ENCODE results near the gene SNX30.

SNX30 gene

GRCh38 chr9:112811518-112811917 lies 61.0 kb downstream of the SNX30 start:
- no peak for DNase-seq (ENCODE audit: low read depth, low spot score)
- in situ Hi-C loops (cut with HindIII; ENCODE audit: low sequenced_read_pairs): no loop called here
- H3K4me3 ChIP-seq (ENCODE audit: low read depth, low read length): no peak overlapping the region
- TF ChIP-seq, protein P1, sequence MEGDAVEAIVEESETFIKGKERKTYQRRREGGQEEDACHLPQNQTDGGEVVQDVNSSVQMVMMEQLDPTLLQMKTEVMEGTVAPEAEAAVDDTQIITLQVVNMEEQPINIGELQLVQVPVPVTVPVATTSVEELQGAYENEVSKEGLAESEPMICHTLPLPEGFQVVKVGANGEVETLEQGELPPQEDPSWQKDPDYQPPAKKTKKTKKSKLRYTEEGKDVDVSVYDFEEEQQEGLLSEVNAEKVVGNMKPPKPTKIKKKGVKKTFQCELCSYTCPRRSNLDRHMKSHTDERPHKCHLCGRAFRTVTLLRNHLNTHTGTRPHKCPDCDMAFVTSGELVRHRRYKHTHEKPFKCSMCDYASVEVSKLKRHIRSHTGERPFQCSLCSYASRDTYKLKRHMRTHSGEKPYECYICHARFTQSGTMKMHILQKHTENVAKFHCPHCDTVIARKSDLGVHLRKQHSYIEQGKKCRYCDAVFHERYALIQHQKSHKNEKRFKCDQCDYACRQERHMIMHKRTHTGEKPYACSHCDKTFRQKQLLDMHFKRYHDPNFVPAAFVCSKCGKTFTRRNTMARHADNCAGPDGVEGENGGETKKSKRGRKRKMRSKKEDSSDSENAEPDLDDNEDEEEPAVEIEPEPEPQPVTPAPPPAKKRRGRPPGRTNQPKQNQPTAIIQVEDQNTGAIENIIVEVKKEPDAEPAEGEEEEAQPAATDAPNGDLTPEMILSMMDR (IDR thresholded peaks at IDR 0.05; ENCODE audit: low read depth, low read length): no peak

DNA sequence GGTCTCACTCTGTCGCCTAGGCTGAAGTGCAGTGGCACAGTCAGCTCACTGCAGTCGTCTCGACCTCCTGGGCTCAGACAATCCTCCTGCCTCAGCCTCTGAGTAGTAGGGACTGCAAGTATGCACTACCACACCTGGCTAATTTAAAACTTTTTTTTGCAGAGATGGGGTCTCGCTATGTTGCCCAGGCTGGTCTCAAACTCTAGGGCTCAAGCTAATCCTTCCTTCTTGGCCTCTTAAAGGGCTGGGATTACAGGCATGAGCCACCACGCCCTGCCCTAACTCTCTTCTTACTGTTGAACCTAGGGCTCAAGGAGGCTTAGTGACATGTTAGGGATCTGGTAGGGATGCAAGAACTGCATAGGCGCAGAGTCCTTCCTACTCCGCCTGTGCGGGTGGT lies 65.3 kb downstream of the SNX30 start:
- in situ Hi-C loops (cut with HindIII; ENCODE audit: low sequenced_read_pairs): no loop called here
- DNase-seq (ENCODE audit: low read depth, low spot score): no peak
- no peak overlapping the region for H3K4me3 ChIP-seq (ENCODE audit: low read depth, low read length)
- TF ChIP-seq, protein P1 (IDR thresholded peaks at IDR 0.05; ENCODE audit: low read depth, low read length): no peak

DNA sequence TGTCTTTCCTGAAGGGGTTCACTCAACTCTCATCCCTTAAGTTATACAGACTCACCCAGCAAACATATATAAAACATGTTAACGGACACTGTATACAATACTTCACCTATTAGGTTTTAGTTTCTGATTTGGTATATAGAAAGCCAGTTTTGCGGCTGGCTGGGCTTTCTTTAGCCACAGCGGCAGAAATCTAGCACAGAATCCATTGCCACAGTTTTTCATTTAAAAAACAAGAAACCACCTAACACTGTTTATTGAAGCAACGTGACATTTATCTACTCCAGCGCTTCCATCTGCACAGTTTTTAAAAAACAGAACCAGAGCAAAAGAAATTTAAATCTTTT lies 67.3 kb downstream of the SNX30 start:
- TF ChIP-seq, protein P1 (IDR thresholded peaks at IDR 0.05; ENCODE audit: low read depth, low read length): no peak
- DNase-seq (ENCODE audit: low read depth, low spot score): no peak
- in situ Hi-C loops (cut with HindIII; ENCODE audit: low sequenced_read_pairs): no loop called here
- no peak overlapping the region for H3K4me3 ChIP-seq (ENCODE audit: low read depth, low read length)

DNA sequence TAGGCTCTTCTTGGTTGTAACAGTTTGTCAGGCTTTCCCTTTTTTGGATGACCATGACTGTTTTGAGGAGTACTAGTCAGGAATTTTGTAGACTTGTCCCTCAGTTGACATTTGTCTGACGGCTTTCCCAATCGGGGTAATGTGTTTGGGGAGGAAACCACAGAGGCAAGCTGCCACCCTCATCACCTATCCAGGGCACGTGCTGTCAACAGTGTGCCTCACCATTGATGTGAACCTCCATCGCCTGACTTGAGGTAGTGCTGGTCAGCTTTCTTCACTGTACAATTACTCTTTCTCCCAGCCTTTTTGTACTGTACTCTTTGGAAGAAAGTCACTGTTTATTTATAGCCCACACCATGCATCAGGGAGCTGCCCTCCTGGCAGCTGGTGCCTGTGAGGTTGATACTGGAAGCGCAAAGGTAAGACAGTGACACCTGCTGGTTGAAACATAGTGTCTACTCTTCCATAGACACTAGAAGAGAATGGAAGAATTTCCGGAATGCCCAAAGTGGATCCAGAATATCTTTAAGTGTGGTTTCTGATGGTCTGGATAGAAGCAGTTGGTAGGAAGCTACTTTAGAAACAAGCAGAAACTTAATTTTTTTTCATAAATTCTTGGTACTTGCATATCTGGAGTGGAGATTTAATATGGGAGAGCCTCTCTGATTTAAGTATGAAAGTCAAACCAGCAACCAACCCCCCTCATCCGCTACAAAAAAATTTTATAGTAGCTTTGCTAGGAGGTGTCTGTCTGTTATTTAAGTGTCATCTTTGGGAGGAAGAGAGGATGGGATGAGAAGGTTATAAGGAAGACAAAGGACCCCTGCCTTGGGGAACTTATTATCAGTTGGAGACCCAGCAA lies 69.3 kb downstream of the SNX30 start:
- H3K4me3 ChIP-seq (ENCODE audit: low read depth, low read length): no peak overlapping the region
- peak; percentile 77 for DNase-seq (ENCODE audit: low read depth, low spot score)
- in situ Hi-C loops (cut with HindIII; ENCODE audit: low sequenced_read_pairs): no loop called here
- TF ChIP-seq, protein P1 (IDR thresholded peaks at IDR 0.05; ENCODE audit: low read depth, low read length): peak; percentile 74

DNA sequence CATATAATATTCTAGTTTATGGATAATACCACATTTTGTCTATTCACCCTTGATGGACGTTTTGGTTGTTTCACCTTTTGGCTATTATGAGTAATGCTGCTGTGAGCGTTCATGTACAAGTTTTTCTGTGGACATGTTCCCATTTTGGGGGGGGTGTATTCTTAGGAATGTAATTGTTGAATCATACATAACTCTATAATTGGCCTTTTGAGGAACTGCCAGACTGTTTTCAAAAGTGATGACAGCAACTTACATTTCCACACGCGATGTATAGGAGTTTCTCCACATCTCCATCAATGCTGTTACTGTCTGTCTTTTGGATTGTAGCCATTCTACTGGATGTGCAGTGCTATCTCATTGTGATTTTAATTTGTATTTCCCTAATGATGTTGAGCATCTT lies 70.3 kb downstream of the SNX30 start:
- in situ Hi-C loops (cut with HindIII; ENCODE audit: low sequenced_read_pairs): no loop called here
- DNase-seq (ENCODE audit: low read depth, low spot score): peak; percentile 6
- TF ChIP-seq, protein P1 (IDR thresholded peaks at IDR 0.05; ENCODE audit: low read depth, low read length): no peak
- H3K4me3 ChIP-seq (ENCODE audit: low read depth, low read length): no peak overlapping the region

- DNase-seq (ENCODE audit: low read depth, low spot score): no peak
- no peak overlapping the region for H3K4me3 ChIP-seq (ENCODE audit: low read depth, low read length)
- in situ Hi-C loops (cut with HindIII; ENCODE audit: low sequenced_read_pairs): no loop called here
- TF ChIP-seq, protein P1 (IDR thresholded peaks at IDR 0.05; ENCODE audit: low read depth, low read length): no peak
Measured at GRCh38 chr9:112822618-112823017, 72.1 kb downstream of the SNX30 start.
